ENCODE results near the gene PLA2G3. TPM values are rescaled to one million over a fixed set of nuclear protein-coding genes. Genes with fewer than 3 reads are reported as not detected.

PLA2G3 gene
- polyA plus RNA-seq, 1 experiment: 0.04 TPM

DNA sequence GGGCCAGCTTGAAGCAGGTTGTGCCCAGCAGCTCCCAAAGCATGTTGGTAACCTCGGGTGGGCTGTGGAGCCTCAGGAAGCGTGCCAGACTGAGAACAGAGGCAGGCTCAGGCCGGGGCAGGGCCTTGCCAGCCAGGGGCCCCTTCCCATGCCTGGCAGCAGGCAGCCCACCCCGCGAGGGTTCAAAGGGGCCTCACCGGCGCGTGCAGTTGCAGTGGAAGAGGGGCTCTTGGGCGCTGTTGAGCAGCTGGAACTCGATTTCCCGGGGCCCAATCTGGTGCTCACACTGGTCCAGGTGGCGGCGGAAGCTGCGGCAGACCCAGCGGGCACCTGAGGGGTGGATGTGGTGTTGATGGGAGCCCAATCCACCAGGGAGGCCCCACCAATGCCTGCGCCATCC lies 3.6 kb downstream of the PLA2G3 start:
- ChIA-PET CTCF (interaction anchor here (0.7 to 2.3 kb wide), 3 partner anchors 12 to 15 kb away, joined by 3 to 5 read pairs (median 3); no protein-coding TSS in a partner anchor), POLR2A (no interaction called here)
- no peak for DNase-seq (ENCODE audit: low read depth)
- TF ChIP-seq, protein P1, sequence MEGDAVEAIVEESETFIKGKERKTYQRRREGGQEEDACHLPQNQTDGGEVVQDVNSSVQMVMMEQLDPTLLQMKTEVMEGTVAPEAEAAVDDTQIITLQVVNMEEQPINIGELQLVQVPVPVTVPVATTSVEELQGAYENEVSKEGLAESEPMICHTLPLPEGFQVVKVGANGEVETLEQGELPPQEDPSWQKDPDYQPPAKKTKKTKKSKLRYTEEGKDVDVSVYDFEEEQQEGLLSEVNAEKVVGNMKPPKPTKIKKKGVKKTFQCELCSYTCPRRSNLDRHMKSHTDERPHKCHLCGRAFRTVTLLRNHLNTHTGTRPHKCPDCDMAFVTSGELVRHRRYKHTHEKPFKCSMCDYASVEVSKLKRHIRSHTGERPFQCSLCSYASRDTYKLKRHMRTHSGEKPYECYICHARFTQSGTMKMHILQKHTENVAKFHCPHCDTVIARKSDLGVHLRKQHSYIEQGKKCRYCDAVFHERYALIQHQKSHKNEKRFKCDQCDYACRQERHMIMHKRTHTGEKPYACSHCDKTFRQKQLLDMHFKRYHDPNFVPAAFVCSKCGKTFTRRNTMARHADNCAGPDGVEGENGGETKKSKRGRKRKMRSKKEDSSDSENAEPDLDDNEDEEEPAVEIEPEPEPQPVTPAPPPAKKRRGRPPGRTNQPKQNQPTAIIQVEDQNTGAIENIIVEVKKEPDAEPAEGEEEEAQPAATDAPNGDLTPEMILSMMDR (IDR thresholded peaks at IDR 0.05; ENCODE audit: insufficient read depth, low read depth, low read length): no peak
- no peak overlapping the region for H3K4me3 ChIP-seq (ENCODE audit: low read depth, low read length)
- peaks cover 11% of the 10 kb centered on the region for H3K27me3 ChIP-seq (ENCODE audit: control insufficient read depth, insufficient read depth, low read length)
- H3K36me3 ChIP-seq (ENCODE audit: control insufficient read depth, insufficient read depth, low read length): no peaks in the 10 kb centered on the region

DNA sequence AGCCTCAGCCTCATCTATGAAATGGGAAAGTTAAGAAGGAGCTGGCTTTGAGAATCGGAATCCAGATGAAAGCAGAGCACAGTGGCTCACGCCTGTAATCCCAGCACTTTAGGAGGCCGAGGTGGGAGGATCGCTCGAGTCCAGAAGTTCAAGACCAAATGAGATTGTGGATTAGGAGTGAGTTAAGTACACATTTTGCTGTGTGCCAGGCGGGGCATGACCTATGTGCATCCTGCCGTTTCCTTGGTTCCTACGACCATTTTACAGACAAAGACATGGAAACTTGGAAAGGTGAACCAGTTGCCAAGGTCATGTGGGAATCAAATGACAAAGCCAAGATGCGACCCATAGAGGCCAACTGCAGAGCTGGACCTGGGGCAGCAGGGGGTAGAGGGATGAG lies 4.2 kb downstream of the PLA2G3 start:
- ChIA-PET CTCF (interaction anchor here (0.7 to 2.7 kb wide), 5 partner anchors 12 to 373 kb away, joined by 3 to 14 read pairs (median 5); partner anchors contain the start of gene SELENOM), POLR2A (no interaction called here)
- Histone ChIP-seq H3K27me3 (ENCODE audit: control insufficient read depth, insufficient read depth, low read length) (peaks cover 11% of the 10 kb centered on the region), H3K36me3 (ENCODE audit: control insufficient read depth, insufficient read depth, low read length) (no peaks in the 10 kb centered on the region), H3K4me3 (ENCODE audit: low read depth, low read length) (no peak overlapping the region)
- TF ChIP-seq, protein P1 (IDR thresholded peaks at IDR 0.05; ENCODE audit: insufficient read depth, low read depth, low read length): no peak
- DNase-seq (ENCODE audit: low read depth): no peak

DNA sequence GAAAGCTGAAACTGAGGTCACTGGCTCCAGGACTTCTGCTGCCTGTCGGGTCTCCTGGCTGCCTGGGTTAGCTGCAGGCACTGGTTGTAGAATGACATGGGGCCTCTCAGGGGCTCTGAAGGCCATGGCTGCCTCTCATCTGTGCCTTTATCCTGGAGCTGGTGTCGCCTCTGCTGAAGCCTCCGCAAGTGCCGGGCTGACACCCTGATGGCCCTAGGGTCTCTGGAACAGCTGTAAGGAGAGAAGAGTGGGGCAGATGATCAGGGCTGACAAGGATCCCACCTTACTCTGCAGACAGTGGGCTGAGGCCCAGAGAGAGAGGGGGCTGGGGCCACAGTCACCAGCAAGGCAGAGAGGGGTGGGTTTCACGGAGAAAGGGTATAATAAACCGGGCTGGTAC lies 4.6 kb downstream of the PLA2G3 start:
- DNase-seq (ENCODE audit: low read depth): no peak
- ChIA-PET POLR2A (no interaction called here), CTCF (interaction anchor here (1.3 to 2.7 kb wide), 6 partner anchors 11 to 373 kb away, joined by 3 to 14 read pairs (median 5); partner anchors contain the start of gene SELENOM)
- no peaks in the 10 kb centered on the region for H3K36me3 ChIP-seq (ENCODE audit: control insufficient read depth, insufficient read depth, low read length)
- H3K4me3 ChIP-seq (ENCODE audit: low read depth, low read length): no peak overlapping the region
- TF ChIP-seq, protein P1 (IDR thresholded peaks at IDR 0.05; ENCODE audit: insufficient read depth, low read depth, low read length): no peak
- H3K27me3 ChIP-seq (ENCODE audit: control insufficient read depth, insufficient read depth, low read length): peaks cover 10% of the 10 kb centered on the region

DNA sequence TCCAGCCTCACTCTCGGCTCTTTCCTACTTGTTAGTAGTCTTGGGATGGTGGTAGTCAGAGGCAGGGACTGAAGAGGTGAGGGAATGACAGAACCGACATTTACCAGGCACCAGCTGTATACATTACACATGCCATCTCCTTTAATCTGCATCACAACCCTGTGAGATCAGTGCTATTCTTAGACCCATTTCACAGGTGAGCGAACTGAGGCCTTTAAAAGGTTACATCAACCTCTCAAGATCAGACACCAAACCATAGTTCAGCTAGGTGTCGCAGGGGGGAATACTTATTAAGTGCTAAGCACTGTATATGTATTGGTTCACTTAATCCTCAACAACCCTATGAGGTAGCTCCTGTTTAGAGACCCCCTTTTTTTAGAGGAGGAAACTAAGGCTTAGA lies 5.6 kb downstream of the PLA2G3 start:
- TF ChIP-seq, protein P1 (IDR thresholded peaks at IDR 0.05; ENCODE audit: insufficient read depth, low read depth, low read length): no peak
- no peak overlapping the region for H3K4me3 ChIP-seq (ENCODE audit: low read depth, low read length)
- peaks cover 7% of the 10 kb centered on the region for H3K27me3 ChIP-seq (ENCODE audit: control insufficient read depth, insufficient read depth, low read length)
- ChIA-PET POLR2A (no interaction called here), CTCF (interaction anchor here (1.5 to 2.7 kb wide), 3 partner anchors 14 to 27 kb away, joined by 4 to 14 read pairs (median 6); partner anchors contain the start of gene SELENOM)
- H3K36me3 ChIP-seq (ENCODE audit: control insufficient read depth, insufficient read depth, low read length): no peaks in the 10 kb centered on the region
- no peak for DNase-seq (ENCODE audit: low read depth)

DNA sequence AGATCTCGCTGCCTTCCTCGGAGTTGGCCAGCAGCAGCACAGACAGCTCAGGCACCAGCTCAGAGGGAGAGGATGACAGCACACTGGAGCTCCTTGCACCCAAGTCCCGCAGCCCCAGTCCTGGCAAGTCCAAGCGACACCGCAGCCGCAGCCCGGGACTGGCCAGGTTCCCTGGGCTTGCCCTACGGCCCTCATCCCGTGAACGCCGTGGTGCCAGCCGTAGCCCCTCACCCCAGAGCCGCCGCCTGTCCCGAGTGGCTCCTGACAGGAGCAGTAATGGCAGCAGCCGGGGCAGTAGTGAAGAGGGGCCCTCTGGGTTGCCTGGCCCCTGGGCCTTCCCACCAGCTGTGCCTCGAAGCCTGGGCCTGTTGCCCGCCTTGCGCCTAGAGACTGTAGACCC lies 6.4 kb downstream of the PLA2G3 start:
- ChIA-PET POLR2A (no interaction called here), CTCF (interaction anchor here (2.7 kb wide), 1 partner anchor 26 kb away, joined by 14 read pairs; the partner anchor contains the start of gene SELENOM)

More for the DNA sequence above, 6.4 kb downstream of the PLA2G3 start:
- Histone ChIP-seq H3K27me3 (ENCODE audit: control insufficient read depth, insufficient read depth, low read length) (peaks cover 4% of the 10 kb centered on the region), H3K4me3 (ENCODE audit: low read depth, low read length) (no peak overlapping the region), H3K36me3 (ENCODE audit: control insufficient read depth, insufficient read depth, low read length) (no peaks in the 10 kb centered on the region)
- TF ChIP-seq, protein P1 (IDR thresholded peaks at IDR 0.05; ENCODE audit: insufficient read depth, low read depth, low read length): no peak
- DNase-seq (ENCODE audit: low read depth): no peak

All from BJ (cell line).